DOHH2 (cell line): ENCODE results near the gene TRIML2.

Experiments
- H3F3A ChIP-seq: fragments of 200-600 bp; sonication (generic), shearing (Covaris generic); 2 replicates; pipeline ENCODE4 v1.6.0; 2016; ENCODE audit warnings: antibody characterized with exemption, mild to moderate bottlenecking; ENCODE audit not compliant: control insufficient read depth, insufficient read depth
- H3K27ac ChIP-seq: fragments of 200-600 bp; sonication (generic); 2 replicates; pipeline ENCODE4 v1.5.1; 2014; ENCODE audit warnings: low read depth, mild to moderate bottlenecking, low read length, moderate library complexity
- H3K27me3 ChIP-seq: fragments of 200-600 bp; sonication (generic); 2 replicates; pipeline ENCODE4 v1.6.1; 2014; ENCODE audit warnings: mild to moderate bottlenecking, low read length, mixed read lengths; ENCODE audit not compliant: control insufficient read depth
- H3K36me3 ChIP-seq: fragments of 200-600 bp; sonication (generic); 2 replicates; pipeline ENCODE4 v1.6.1; 2014; ENCODE audit warnings: mild to moderate bottlenecking, low read length, moderate library complexity, mixed read lengths; ENCODE audit not compliant: control insufficient read depth
- H3K4me1 ChIP-seq: fragments of 200-600 bp; sonication (generic); 2 replicates; pipeline ENCODE4 v1.6.1; 2014; ENCODE audit warnings: mild to moderate bottlenecking, low read length, mixed read lengths; ENCODE audit not compliant: control insufficient read depth
- H3K4me2 ChIP-seq: fragments of 200-600 bp; sonication (generic); 2 replicates; pipeline ENCODE4 v1.6.0; 2014; ENCODE audit warnings: mild to moderate bottlenecking, low read length, moderate library complexity
- H3K4me3 ChIP-seq: fragments of 200-600 bp; sonication (generic); 2 replicates; pipeline ENCODE4 v1.5.1; 2014; ENCODE audit warnings: mild to moderate bottlenecking, low read length, mixed read lengths
- H3K79me2 ChIP-seq: fragments of 200-600 bp; sonication (generic); 2 replicates; pipeline ENCODE4 v1.6.1; 2014; ENCODE audit warnings: mild to moderate bottlenecking, low read length, mixed read lengths; ENCODE audit not compliant: control insufficient read depth
- H3K9me2 ChIP-seq: fragments of 200-600 bp; sonication (generic); replicated peaks from 2 replicates; pipeline ENCODE4 v1.6.1; 2014; ENCODE audit warnings: mild to moderate bottlenecking, low read length, mixed read lengths; ENCODE audit not compliant: control insufficient read depth
- H3K9me3 ChIP-seq: fragments of 200-600 bp; sonication (generic); 2 replicates; pipeline ENCODE4 v1.6.1; 2014; ENCODE audit warnings: antibody characterized with exemption, low read length, mixed read lengths; ENCODE audit not compliant: control insufficient read depth, insufficient read depth
- H4K20me1 ChIP-seq: fragments of 200-600 bp; sonication (generic); 2 replicates; pipeline ENCODE4 v1.6.0; 2014; ENCODE audit warnings: low read depth, mild to moderate bottlenecking, antibody characterized with exemption, low read length, moderate library complexity; ENCODE audit not compliant: control insufficient read depth, insufficient read depth
- CTCF ChIP-seq: fragments of 200-600 bp; sonication (generic); IDR thresholded peaks from one replicate; pipeline ENCODE4 v1.5.1; 2014; ENCODE audit warnings: antibody characterized with exemption, mild to moderate bottlenecking, low read depth, low read length; ENCODE audit not compliant: poor library complexity, severe bottlenecking
- EZH2phosphoT487 ChIP-seq: fragments of 200-600 bp; sonication (generic); IDR thresholded peaks from 2 replicates; pipeline ENCODE4 v1.6.1; 2017; ENCODE audit warnings: borderline replicate concordance, mild to moderate bottlenecking, antibody characterized with exemption, low read length, moderate library complexity, mixed read lengths

Gene TRIML2

GRCh38 chr4:188086858-188087257, 22.5 kb downstream of the TRIML2 start:
- H3K4me2 ChIP-seq, result no peak overlapping the region
- no peaks in the 10 kb centered on the region for H3K79me2 ChIP-seq
- H3K9me3 ChIP-seq, result peaks cover 7% of the 10 kb centered on the region; the same call in 1 of the 2 replicates
- no peak overlapping the region for H3K27ac ChIP-seq
- H3F3A ChIP-seq, result no peaks in the 10 kb centered on the region
- H3K4me1 ChIP-seq, result no peaks in the 10 kb centered on the region
- no peak overlapping the region for H3K4me3 ChIP-seq
- TF ChIP-seq EZH2phosphoT487, result no peak
- TF ChIP-seq CTCF, result no peak
- no peaks in the 10 kb centered on the region for H3K36me3 ChIP-seq
- H3K9me2 ChIP-seq, result no peaks in the 10 kb centered on the region
- H4K20me1 ChIP-seq, result no peaks in the 10 kb centered on the region
- no peaks in the 10 kb centered on the region for H3K27me3 ChIP-seq

- no peak overlapping the region for H3K4me3 ChIP-seq
- H3K27ac ChIP-seq, result no peak overlapping the region
- no peaks in the 10 kb centered on the region for H3K79me2 ChIP-seq
- H3K27me3 ChIP-seq, result no peaks in the 10 kb centered on the region
- no peaks in the 10 kb centered on the region for H3K36me3 ChIP-seq
- no peak for TF ChIP-seq CTCF
- no peak for TF ChIP-seq EZH2phosphoT487
- H3K4me2 ChIP-seq, result no peak overlapping the region
- H4K20me1 ChIP-seq, result no peaks in the 10 kb centered on the region
- no peaks in the 10 kb centered on the region for H3K4me1 ChIP-seq
- H3K9me3 ChIP-seq, result no peaks in the 10 kb centered on the region; the same call in 1 of the 2 replicates
- H3F3A ChIP-seq, result no peaks in the 10 kb centered on the region
- H3K9me2 ChIP-seq, result no peaks in the 10 kb centered on the region
These were observed 26.6 kb downstream of the TRIML2 start for GRCh38 chr4:188082796-188083195.

- no peaks in the 10 kb centered on the region for H3F3A ChIP-seq
- H3K27ac ChIP-seq, result no peak overlapping the region
- H3K36me3 ChIP-seq, result no peaks in the 10 kb centered on the region
- no peaks in the 10 kb centered on the region for H3K27me3 ChIP-seq
- H3K4me3 ChIP-seq, result no peak overlapping the region
- no peaks in the 10 kb centered on the region for H3K9me3 ChIP-seq
- no peaks in the 10 kb centered on the region for H3K4me1 ChIP-seq
- H4K20me1 ChIP-seq, result no peaks in the 10 kb centered on the region
- no peaks in the 10 kb centered on the region for H3K9me2 ChIP-seq
- no peak for TF ChIP-seq CTCF
- no peak for TF ChIP-seq EZH2phosphoT487
- no peaks in the 10 kb centered on the region for H3K79me2 ChIP-seq
- no peak overlapping the region for H3K4me2 ChIP-seq
These were observed 31.3 kb downstream of the TRIML2 start for GRCh38 chr4:188078116-188078515.

GRCh38 chr4:188076169-188076568, 33.2 kb downstream of the TRIML2 start:
- H3K4me1 ChIP-seq, result no peaks in the 10 kb centered on the region
- no peaks in the 10 kb centered on the region for H3K9me3 ChIP-seq
- H3K27me3 ChIP-seq, result no peaks in the 10 kb centered on the region
- no peaks in the 10 kb centered on the region for H3K36me3 ChIP-seq
- no peak overlapping the region for H3K4me3 ChIP-seq
- H3K27ac ChIP-seq, result no peak overlapping the region
- no peaks in the 10 kb centered on the region for H3K79me2 ChIP-seq
- H3K9me2 ChIP-seq, result no peaks in the 10 kb centered on the region
- no peaks in the 10 kb centered on the region for H3F3A ChIP-seq
- no peak overlapping the region for H3K4me2 ChIP-seq
- H4K20me1 ChIP-seq, result no peaks in the 10 kb centered on the region
- TF ChIP-seq CTCF (no peak), EZH2phosphoT487 (no peak)
